ENCODE measurements around the gene USH2A.

USH2A gene

GRCh38 chr1:215625949-215626348, 797.3 kb downstream of the USH2A start:
- DNase-seq = no peak

- DNase-seq = no peak
These were observed 800.1 kb downstream of the USH2A start for GRCh38 chr1:215623162-215623561.

- DNase-seq = no peak
These were observed 805.3 kb downstream of the USH2A start for GRCh38 chr1:215617979-215618378.

- DNase-seq = no peak
These were observed 810.9 kb downstream of the USH2A start for GRCh38 chr1:215612391-215612790.

- no peak for DNase-seq
These were observed 814.6 kb downstream of the USH2A start for GRCh38 chr1:215608646-215609045.

GRCh38 chr1:215607412-215607811, 815.8 kb downstream of the USH2A start:
- no peak for DNase-seq

- no peak for DNase-seq
These were observed 816.6 kb downstream of the USH2A start for GRCh38 chr1:215606564-215607168.

GRCh38 chr1:215606036-215606435, 817.2 kb downstream of the USH2A start:
- no peak for DNase-seq

- no peak for DNase-seq
These were observed 818.1 kb downstream of the USH2A start for GRCh38 chr1:215605011-215605621.

- DNase-seq = no peak
These were observed 819.9 kb downstream of the USH2A start for GRCh38 chr1:215603319-215603718.

GRCh38 chr1:215601276-215601675, 822.0 kb downstream of the USH2A start:
- no peak for DNase-seq

GRCh38 chr1:215600867-215601266, 822.4 kb downstream of the USH2A start:
- DNase-seq = no peak

- no peak for DNase-seq
These were observed 822.9 kb downstream of the USH2A start for GRCh38 chr1:215600258-215600792.

GRCh38 chr1:215599418-215600074, 823.7 kb downstream of the USH2A start:
- DNase-seq = no peak

- no peak for DNase-seq
These were observed 825.3 kb downstream of the USH2A start for GRCh38 chr1:215597961-215598360.

- no peak for DNase-seq
These were observed 828.0 kb downstream of the USH2A start for GRCh38 chr1:215595231-215595630.

GRCh38 chr1:215594640-215595039, 828.6 kb downstream of the USH2A start:
- no peak for DNase-seq

- DNase-seq = no peak
These were observed 832.3 kb downstream of the USH2A start for GRCh38 chr1:215590779-215591491.

GRCh38 chr1:215589650-215590435, 833.4 kb downstream of the USH2A start:
- no peak for DNase-seq

GRCh38 chr1:215584389-215584788, 838.9 kb downstream of the USH2A start:
- no peak for DNase-seq

GRCh38 chr1:215583185-215583749, 840.0 kb downstream of the USH2A start:
- DNase-seq = no peak

- no peak for DNase-seq
These were observed 841.4 kb downstream of the USH2A start for GRCh38 chr1:215581896-215582295.
